HG02884 (cell line): ENCODE measurements around the gene RSRC1.
"Not testable (repeated sequence)": the region's sequence is repeated elsewhere in the genome, so short reads cannot be mapped to it uniquely, and the experiment has no call there.

Source experiments
- ATAC-seq: cut with Tn5 transposase; IDR thresholded peaks from one replicate; pipeline ENCODE4 v1.9.1; 2021; ENCODE audit warnings: mild to moderate bottlenecking, moderate library complexity; ENCODE audit not compliant: unreplicated experiment

The RSRC1 gene

GRCh38 chr3:158312560-158313141, 202.8 kb downstream of the RSRC1 start:
- ATAC-seq = no peak

GRCh38 chr3:158313338-158313927, 203.5 kb downstream of the RSRC1 start:
- no peak for ATAC-seq

DNA sequence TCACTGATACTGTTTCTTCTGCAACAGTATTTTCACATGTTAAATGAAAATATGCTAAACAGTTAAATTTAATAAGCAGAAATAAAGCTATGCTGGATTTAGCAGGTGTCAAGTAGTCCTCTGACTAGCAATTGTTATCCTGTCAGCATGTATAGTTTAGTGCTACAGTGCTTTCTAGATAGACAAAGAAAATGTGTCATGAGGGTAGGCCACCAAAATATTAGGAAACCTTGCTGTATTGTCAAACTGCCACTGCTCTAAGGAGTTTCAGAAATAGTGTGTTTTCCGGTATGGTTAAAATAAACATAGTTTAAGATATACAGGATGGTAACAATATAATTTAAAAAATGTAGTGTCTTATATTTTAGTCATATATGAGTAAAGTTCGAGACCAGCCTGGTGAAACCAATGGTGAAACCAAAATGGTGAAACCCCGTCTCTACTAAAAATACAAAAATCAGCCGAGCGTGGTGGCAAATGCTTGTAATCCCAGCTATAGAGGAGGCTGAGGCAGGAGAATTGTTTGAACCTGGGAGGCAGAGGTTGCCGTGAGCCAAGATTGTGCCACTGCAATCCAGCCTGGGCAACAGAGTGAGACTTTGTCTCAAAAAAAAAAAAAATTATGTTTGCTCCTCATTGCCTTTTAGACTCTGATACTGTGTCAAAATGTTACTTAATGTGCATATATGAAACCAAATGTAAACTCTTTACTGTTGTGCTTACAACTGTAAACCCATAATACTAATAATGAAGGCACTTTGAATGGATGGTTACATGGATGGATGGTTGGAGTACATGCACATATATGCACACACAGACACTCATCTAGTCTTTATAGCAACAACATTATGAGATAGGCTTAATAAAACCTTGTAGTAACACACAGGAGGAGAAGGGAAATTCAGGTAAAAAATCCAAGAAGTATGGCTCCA, 204.8 kb downstream of the RSRC1 start:
- ATAC-seq = peak; percentile 43

DNA sequence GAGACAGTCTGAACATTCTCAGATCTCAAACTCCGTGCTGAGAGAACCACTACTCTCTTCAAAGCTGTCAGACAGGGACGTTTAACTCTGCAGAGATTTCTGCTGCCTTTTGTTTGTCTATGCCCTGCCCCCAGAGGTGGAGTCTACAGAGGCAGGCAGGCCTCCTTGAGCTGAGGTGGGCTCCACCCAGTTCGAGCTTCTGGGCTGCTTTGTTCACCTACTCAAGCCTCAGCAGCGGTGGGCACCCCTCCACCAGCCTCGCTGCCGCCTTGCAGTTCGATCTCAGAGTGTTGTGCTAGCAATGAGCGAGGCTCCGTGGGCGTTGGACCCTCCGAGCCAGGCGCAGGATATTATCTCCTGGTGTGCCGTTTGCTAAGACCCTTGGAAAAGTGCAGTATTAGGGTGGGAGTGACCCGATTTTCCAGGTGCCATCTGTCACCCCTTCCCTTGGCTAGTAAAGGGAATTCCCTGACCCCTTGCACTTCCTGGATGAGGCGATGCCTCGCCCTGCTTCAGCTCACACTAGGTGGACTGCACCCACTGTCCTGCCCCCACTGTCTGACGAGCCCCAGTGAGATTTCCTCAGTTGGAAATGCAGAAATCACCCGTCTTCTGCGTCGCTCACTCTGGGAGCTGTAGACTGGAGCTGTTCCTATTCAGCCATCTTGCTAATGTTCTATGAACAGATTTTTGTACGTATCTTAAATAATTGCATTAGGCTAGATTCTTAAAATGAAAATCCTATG, 220.0 kb downstream of the RSRC1 start:
- not testable (repeated sequence) for ATAC-seq

- no peak for ATAC-seq
Observed at GRCh38 chr3:158330870-158331269, 221.0 kb downstream of the RSRC1 start.

DNA sequence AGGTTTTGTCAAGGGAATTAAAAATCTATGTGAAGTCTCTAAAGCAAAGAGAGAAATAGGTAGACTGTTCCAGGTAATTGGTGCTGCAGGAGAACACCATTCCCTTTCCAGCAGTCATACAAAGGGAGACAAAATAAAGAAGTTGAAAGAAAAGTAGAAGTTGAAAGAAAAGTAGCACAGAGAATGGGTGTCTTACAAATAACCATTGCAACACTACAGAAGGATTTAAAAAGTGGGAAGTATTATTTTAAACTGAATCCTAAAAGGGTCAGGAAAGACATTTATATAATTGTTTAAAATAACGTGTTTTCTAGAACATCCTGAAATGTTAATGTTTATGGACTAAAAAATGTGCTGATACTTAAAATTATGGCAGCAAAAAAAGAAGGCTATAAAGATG, 223.8 kb downstream of the RSRC1 start:
- ATAC-seq = no peak

DNA sequence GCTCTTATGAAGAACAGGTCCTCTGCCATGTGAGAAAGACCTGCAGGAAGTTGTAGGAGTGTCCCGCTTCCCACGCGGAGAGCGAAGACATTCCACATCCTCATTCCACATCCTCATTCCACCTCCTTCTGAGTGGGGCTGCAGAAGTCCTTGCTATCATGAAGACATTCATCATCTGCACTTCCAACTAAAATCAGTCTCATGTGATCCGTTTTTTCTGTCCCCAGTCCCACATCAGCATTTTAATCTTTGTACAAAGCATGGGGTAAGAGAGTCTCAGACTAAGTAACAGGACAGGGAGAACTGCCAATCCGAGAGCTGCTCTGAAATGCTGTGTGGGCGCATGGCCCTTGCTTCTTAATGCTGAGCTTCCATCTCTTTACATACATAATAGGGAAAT, 227.2 kb downstream of the RSRC1 start:
- no peak for ATAC-seq

- ATAC-seq = no peak
Observed at GRCh38 chr3:158339638-158340037, 229.7 kb downstream of the RSRC1 start.

DNA sequence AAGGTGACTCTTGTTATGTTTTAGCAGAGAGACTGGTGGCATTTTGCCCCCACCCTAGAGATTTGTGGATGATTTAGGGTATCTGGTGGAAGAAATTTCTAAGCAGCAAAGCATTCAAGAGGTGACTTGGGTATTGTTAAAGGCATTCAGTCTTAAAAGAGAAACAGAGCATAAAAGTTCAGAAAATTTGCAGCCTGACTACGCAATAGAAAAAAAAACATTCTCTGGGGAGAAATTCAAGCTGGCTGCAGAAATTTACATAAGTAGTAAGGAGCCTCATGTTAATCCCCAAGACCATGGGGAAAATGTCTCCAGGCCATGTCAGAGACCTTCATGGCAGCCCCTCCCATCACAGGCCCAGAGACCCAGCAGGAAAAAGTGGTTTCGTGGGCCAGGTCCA, 231.1 kb downstream of the RSRC1 start:
- not testable (repeated sequence) for ATAC-seq

DNA sequence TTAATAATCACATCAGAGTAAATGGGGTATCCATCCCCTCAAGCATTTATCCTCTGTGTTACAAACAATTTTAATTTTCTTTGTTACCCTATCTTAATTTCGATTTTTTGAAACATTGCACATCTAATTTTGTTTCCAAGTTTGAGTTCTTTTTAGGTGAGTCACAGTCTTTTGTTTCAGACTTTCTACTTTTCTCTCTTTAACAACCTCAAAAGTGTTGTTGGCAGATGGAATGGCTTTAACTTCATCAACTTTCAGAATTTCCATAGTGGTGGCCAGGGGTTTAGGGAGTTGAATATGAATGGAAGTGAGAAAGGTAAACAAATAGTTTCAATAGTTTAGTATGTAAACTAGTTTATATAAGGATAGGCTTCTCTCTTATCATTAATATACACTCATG, 238.1 kb downstream of the RSRC1 start:
- no peak for ATAC-seq

GRCh38 chr3:158350971-158351370, 241.1 kb downstream of the RSRC1 start:
- ATAC-seq = no peak

- peak; percentile 39 for ATAC-seq
Observed at GRCh38 chr3:158352551-158352950, 242.7 kb downstream of the RSRC1 start.

GRCh38 chr3:158354713-158355112, 244.8 kb downstream of the RSRC1 start:
- ATAC-seq = no peak

DNA sequence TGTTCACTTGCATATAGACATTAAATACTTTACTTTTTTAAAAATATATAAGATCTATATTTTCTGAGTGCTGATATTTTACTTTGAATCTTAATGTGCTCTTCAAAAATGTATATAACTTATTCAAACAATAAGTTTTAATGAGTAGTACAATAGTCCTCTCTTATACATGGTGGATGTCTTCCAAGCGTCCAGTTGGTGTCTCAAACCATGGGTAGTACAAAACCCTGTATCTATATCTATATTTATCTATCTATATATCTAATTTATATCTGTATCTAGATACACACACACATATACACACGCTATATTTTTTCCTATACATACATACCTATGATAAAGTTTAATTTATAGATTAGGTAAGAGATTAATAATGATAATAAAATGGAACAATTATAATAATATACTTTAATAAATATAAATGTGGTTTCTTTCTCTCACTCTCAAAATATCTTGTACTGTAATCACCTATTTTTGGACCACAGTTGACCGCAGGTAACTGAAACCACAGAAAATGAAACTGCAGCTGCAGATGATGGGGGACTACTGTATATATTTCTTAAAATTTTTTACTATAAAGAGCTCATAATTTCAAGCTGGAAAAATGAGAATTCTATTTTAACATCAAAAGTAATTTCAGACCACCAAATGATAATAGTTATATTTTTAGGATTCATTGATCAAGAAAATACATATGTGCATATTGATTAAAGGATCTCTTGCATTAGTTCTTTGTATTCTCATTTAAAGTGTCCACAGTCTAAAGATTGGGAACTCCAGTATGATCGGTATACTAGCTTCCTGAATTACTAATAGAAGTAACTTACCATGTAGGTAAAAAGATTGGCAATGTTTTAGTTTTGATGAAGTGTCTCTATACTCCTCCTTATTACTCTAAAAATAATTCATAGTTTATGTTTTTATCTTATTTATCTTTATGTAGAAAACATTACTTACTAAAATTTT, 246.0 kb downstream of the RSRC1 start:
- ATAC-seq = peak; percentile 93

DNA sequence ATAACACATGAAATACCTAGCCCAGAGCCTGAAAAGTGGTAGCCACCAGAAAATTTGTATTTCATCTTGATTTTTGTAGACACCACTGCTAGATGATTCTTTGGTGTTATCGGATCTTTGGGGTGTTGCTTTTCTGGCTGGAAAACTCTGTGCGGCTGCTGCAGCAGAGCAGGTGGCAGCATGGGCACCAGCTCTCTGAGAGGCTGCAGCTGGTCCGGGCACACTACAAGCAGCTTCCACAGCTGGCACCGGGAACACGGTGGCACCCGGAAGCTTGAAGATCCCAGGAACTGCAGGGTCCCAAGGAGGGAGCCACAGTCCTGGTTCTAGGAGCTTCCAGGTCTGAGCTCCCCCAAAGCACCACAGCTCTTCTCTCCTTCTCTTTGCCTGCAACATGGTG, 249.4 kb downstream of the RSRC1 start:
- no peak for ATAC-seq

DNA sequence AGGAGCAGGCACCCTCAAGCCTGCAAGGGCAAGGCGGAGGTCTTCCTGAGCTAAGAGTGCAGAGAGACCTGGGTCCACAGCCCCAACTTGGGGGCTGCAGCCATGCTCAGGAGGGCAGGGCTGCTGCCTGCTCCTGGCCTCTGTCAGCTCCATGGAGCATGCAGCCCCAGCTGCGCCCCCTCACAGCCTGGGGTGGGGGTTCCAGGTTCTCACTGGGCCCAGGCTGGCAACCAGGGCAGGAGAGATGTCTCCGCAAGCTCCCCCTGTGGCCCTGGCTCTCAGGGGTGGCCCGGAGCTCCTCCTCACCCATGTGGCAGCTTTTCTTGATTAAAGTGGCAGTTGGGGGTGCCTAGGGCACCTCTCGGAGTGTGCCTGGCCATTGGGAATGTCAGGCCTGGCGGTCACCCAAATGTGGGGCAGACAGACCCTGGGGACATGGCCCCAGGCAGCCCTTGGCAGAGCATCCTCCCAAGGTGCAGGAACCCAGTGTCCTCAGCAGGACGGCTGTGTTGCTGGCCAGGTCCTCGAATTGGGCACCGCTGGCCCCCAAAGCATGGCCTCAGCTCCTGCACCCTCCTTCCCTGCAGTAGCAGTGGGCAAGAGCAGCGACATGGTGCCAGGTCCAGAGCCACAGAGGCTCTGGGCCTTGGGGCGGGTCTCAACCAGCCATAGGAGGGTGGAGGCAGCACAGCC, 251.0 kb downstream of the RSRC1 start:
- ATAC-seq = no peak

DNA sequence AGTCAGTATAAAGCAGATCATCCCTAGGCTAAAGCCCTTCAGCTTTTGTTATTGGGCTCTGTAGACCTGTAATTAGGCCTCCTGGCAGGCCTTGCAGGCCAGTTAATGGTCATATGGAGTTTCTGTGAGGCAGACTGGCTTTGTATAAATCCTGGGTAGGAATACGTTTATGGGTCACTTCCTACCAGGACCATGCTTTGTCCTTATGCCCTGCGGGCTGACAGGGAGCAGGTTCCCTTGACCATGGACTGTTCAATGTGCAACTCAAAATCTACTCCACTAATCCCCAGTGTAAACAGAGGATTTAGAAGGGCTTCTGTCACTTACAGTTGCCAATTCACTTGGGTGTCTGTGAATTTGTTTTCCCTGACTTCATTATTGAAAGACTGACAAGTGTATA, 258.4 kb downstream of the RSRC1 start:
- no peak for ATAC-seq

DNA sequence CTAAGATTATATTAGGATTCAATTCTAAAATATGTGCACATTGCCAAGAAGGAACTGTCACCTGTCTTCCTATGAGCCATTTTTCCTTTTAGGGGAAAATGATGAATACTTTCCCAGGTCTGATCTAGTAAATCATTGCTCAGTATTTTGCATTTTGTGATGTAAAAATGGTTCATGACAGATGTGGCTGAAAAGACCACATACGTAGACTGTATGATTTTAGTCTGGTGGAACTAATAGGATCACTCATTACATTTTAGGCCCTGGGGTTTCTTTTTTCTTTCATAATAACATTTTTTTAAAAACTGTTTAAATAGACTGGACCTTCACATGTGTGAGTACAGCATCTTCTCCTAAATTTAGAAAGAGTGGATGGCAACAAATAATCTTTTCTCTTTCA, 259.4 kb downstream of the RSRC1 start:
- ATAC-seq = no peak

- no peak for ATAC-seq
Observed at GRCh38 chr3:158379517-158379916, 269.6 kb downstream of the RSRC1 start.
